Trophoblast cell (in vitro differentiated cells and primary cell): ENCODE results near the gene APOL1.

Experiments
- DNase-seq, 2 donors: peaks; one replicate each; pipeline ENCODE4 v3.0.0-alpha.2; 2016
- H2AFZ ChIP-seq: 2 replicates; pipeline ENCODE4 v1.6.1; 2013; ENCODE audit warnings: low read length, moderate library complexity, mild to moderate bottlenecking; ENCODE audit not compliant: insufficient read depth, poor library complexity
- H2AK5ac ChIP-seq: 2 replicates; pipeline ENCODE4 v1.6.1; 2013; ENCODE audit warnings: mild to moderate bottlenecking, low read length
- H2BK120ac ChIP-seq: 2 replicates; pipeline ENCODE4 v1.6.1; 2013; ENCODE audit warnings: low read length, mild to moderate bottlenecking, moderate library complexity; ENCODE audit not compliant: insufficient read depth, poor library complexity
- H2BK12ac ChIP-seq: 2 replicates; pipeline ENCODE4 v1.6.1; 2013; ENCODE audit warnings: mild to moderate bottlenecking, low read length, moderate library complexity
- H2BK5ac ChIP-seq: 2 replicates; pipeline ENCODE4 v1.6.1; 2013; ENCODE audit warnings: low read length, low read depth, moderate library complexity, mild to moderate bottlenecking; ENCODE audit not compliant: poor library complexity
- H3K14ac ChIP-seq: 2 replicates; pipeline ENCODE4 v1.6.1; 2013; ENCODE audit warnings: mild to moderate bottlenecking, low read length
- H3K18ac ChIP-seq: 2 replicates; pipeline ENCODE4 v1.6.1; 2013; ENCODE audit warnings: mild to moderate bottlenecking, low read length
- H3K23ac ChIP-seq: 2 replicates; pipeline ENCODE4 v1.6.1; 2013; ENCODE audit warnings: low read length
- H3K27ac ChIP-seq: 2 replicates; pipeline ENCODE4 v1.5.1; 2013; ENCODE audit warnings: low read depth, mild to moderate bottlenecking, inconsistent platforms, low read length, moderate library complexity
- H3K27me3 ChIP-seq: 2 replicates; pipeline ENCODE4 v1.6.1; 2013; ENCODE audit warnings: inconsistent platforms, mild to moderate bottlenecking, low read length, moderate library complexity; ENCODE audit not compliant: insufficient read depth
- H3K36me3 ChIP-seq, 2 experiments: 1 replicate in 1 of 2; 2 replicates in 1 of 2; pipeline ENCODE4 v1.6.1; 2013; ENCODE audit warnings: low read length in 2 of 2, mild to moderate bottlenecking in 2 of 2, moderate library complexity in 1 of 2; ENCODE audit not compliant: insufficient read depth in 2 of 2, control insufficient read depth in 1 of 2
- H3K4ac ChIP-seq: 2 replicates; pipeline ENCODE4 v1.6.1; 2013; ENCODE audit warnings: low read depth, mild to moderate bottlenecking, low read length, moderate library complexity
- H3K4me1 ChIP-seq, 2 experiments: 1 replicate in 1 of 2; 2 replicates in 1 of 2; pipeline ENCODE4 v1.6.1; 2013; ENCODE audit warnings: low read length in 2 of 2, mild to moderate bottlenecking in 2 of 2, moderate library complexity in 1 of 2; ENCODE audit not compliant: insufficient read depth in 2 of 2, control insufficient read depth in 1 of 2
- H3K4me2 ChIP-seq: 2 replicates; pipeline ENCODE4 v1.6.1; 2013; ENCODE audit warnings: inconsistent platforms, mild to moderate bottlenecking, low read length, moderate library complexity
- H3K4me3 ChIP-seq: 2 replicates; pipeline ENCODE4 v1.5.1; 2013; ENCODE audit warnings: mild to moderate bottlenecking, low read depth, low read length, inconsistent platforms
- H3K79me1 ChIP-seq: one replicate; pipeline ENCODE4 v1.6.1; 2013; ENCODE audit warnings: low read length
- H3K79me2 ChIP-seq: 2 replicates; pipeline ENCODE4 v1.6.1; 2013; ENCODE audit warnings: low read length, mild to moderate bottlenecking; ENCODE audit not compliant: control insufficient read depth, insufficient read depth, poor library complexity
- H3K9ac ChIP-seq: 2 replicates; pipeline ENCODE4 v1.6.1; 2013; ENCODE audit warnings: mild to moderate bottlenecking, low read length
- H3K9me3 ChIP-seq: 2 replicates; pipeline ENCODE4 v1.6.1; 2013; ENCODE audit warnings: low read depth, mild to moderate bottlenecking, control low read depth, inconsistent platforms, low read length; ENCODE audit not compliant: insufficient read depth
- H4K12ac ChIP-seq: 2 replicates; pipeline ENCODE4 v1.6.1; 2013; ENCODE audit warnings: low read depth, mild to moderate bottlenecking, low read length, moderate library complexity
- H4K8ac ChIP-seq: 2 replicates; pipeline ENCODE4 v1.6.1; 2013; ENCODE audit warnings: low read depth, mild to moderate bottlenecking, low read length, moderate library complexity
- H4K91ac ChIP-seq: one replicate; pipeline ENCODE4 v1.6.1; 2013; ENCODE audit warnings: low read depth, mild to moderate bottlenecking, low read length, moderate library complexity
- WGBS: extraction: QIAGEN DNeasy Blood & Tissue Kit; methylation state at CpG from one replicate; pipeline ENCODE4 v1.1.7; 2013; ENCODE audit warnings: missing lambda C conversion rate; ENCODE audit not compliant: insufficient read length, insufficient coverage; ENCODE audit errors: extremely low coverage; 5-methylcytosine and 5-hydroxymethylcytosine counted together

The APOL1 gene

GRCh38 chr22:36300396-36301212 lies 47.7 kb downstream of the APOL1 start:
- WGBS = no CpG with 5 or more reads among the region's 24 CpGs
- Histone ChIP-seq H2BK5ac (no peak overlapping the region), H2BK12ac (no peak overlapping the region), H3K27ac (no peak overlapping the region), H3K4ac (no peak overlapping the region), H3K18ac (no peak overlapping the region), H4K91ac (no peak overlapping the region), H3K23ac (no peak overlapping the region), H3K4me3 (no peak overlapping the region), H3K14ac (no peak overlapping the region), H2BK120ac (no peak overlapping the region), H2AFZ (no peak overlapping the region), H3K27me3 (no peaks in the 10 kb centered on the region), H3K36me3 (peaks cover 87 to 95% of the 10 kb centered on the region in 2 experiments), H4K12ac (no peak overlapping the region), H3K4me2 (no peak overlapping the region), H3K9me3 (peaks cover 1% of the 10 kb centered on the region), H4K8ac (no peak overlapping the region), H3K4me1 (no peaks in the 10 kb centered on the region), H3K79me1 (no peaks in the 10 kb centered on the region), H3K9ac (no peak overlapping the region), H2AK5ac (no peak overlapping the region), H3K79me2 (no peaks in the 10 kb centered on the region)
- DNase-seq = no peak

- Histone ChIP-seq H3K18ac (no peak overlapping the region), H4K91ac (no peak overlapping the region), H3K79me1 (no peaks in the 10 kb centered on the region), H4K8ac (no peak overlapping the region), H3K27ac (no peak overlapping the region), H3K36me3 (peaks cover 89 to 96% of the 10 kb centered on the region in 2 experiments), H3K23ac (no peak overlapping the region), H2BK12ac (no peak overlapping the region), H2AFZ (no peak overlapping the region), H3K4ac (no peak overlapping the region), H3K4me2 (no peak overlapping the region), H2AK5ac (no peak overlapping the region), H3K9ac (no peak overlapping the region), H4K12ac (no peak overlapping the region), H3K9me3 (peaks cover 5% of the 10 kb centered on the region), H2BK120ac (no peak overlapping the region), H3K79me2 (no peaks in the 10 kb centered on the region), H3K4me3 (no peak overlapping the region), H3K4me1 (no peaks in the 10 kb centered on the region), H3K27me3 (no peaks in the 10 kb centered on the region), H3K14ac (no peak overlapping the region), H2BK5ac (no peak overlapping the region)
- no CpG with 5 or more reads among the region's 13 CpGs for WGBS
- DNase-seq = peak; percentile 87 to 96
These were observed 48.5 kb downstream of the APOL1 start for GRCh38 chr22:36301384-36301828.

GRCh38 chr22:36301851-36302250 lies 48.9 kb downstream of the APOL1 start:
- H3K4ac ChIP-seq = no peak overlapping the region
- H3K36me3 ChIP-seq = peaks cover 89 to 96% of the 10 kb centered on the region in 2 experiments
- H2AFZ ChIP-seq = no peak overlapping the region
- no peak overlapping the region for H2BK120ac ChIP-seq
- no peak overlapping the region for H4K8ac ChIP-seq
- H3K9ac ChIP-seq = no peak overlapping the region
- no peak overlapping the region for H3K23ac ChIP-seq
- H3K79me1 ChIP-seq = no peaks in the 10 kb centered on the region
- H3K4me3 ChIP-seq = no peak overlapping the region
- peak in 1 of 2 donors; percentile 48 for DNase-seq
- no peak overlapping the region for H4K91ac ChIP-seq
- no peak overlapping the region for H4K12ac ChIP-seq
- peaks cover 5% of the 10 kb centered on the region for H3K9me3 ChIP-seq
- H3K14ac ChIP-seq = no peak overlapping the region
- WGBS = no CpG with 5 or more reads among the region's 8 CpGs
- H2BK5ac ChIP-seq = no peak overlapping the region
- no peaks in the 10 kb centered on the region for H3K4me1 ChIP-seq
- no peak overlapping the region for H3K27ac ChIP-seq
- H3K79me2 ChIP-seq = no peaks in the 10 kb centered on the region
- no peak overlapping the region for H3K4me2 ChIP-seq
- H2BK12ac ChIP-seq = no peak overlapping the region
- H2AK5ac ChIP-seq = no peak overlapping the region
- no peak overlapping the region for H3K18ac ChIP-seq
- H3K27me3 ChIP-seq = no peaks in the 10 kb centered on the region

GRCh38 chr22:36302439-36303114 lies 49.6 kb downstream of the APOL1 start:
- Histone ChIP-seq H3K79me1 (no peaks in the 10 kb centered on the region), H3K27ac (no peak overlapping the region), H3K4ac (no peak overlapping the region), H2BK12ac (no peak overlapping the region), H3K4me2 (no peak overlapping the region), H3K9ac (no peak overlapping the region), H3K9me3 (peaks cover 5% of the 10 kb centered on the region), H2BK120ac (no peak overlapping the region), H3K23ac (no peak overlapping the region), H3K27me3 (no peaks in the 10 kb centered on the region), H3K4me3 (no peak overlapping the region), H4K12ac (no peak overlapping the region), H2AFZ (no peak overlapping the region), H3K36me3 (peaks cover 89 to 96% of the 10 kb centered on the region in 2 experiments), H2AK5ac (no peak overlapping the region), H4K8ac (no peak overlapping the region), H2BK5ac (no peak overlapping the region), H3K14ac (no peak overlapping the region), H3K4me1 (no peaks in the 10 kb centered on the region), H3K79me2 (no peaks in the 10 kb centered on the region), H3K18ac (no peak overlapping the region), H4K91ac (no peak overlapping the region)
- peak; percentile 12 to 45 for DNase-seq
- WGBS = no CpG with 5 or more reads among the region's 17 CpGs
